Esophagus muscularis mucosa (tissue), 4 donors: ENCODE measurements around the gene TNC. TPM values are rescaled to one million over a fixed set of nuclear protein-coding genes. Genes with fewer than 3 reads are reported as not detected.

Experiments used
- DNase-seq: peaks from one replicate; pipeline ENCODE4 v3.0.0-alpha.2; 2017; ENCODE audit errors: extremely low spot score
- H3K27ac ChIP-seq, 4 donors: fragments of 200-600 bp; sonication (generic); replicated peaks in 1 of 4; 1 replicate in 3 of 4; 2 replicates in 1 of 4; pipeline ENCODE4 v1.5.1; 2016 to 2019; ENCODE audit warnings: mild to moderate bottlenecking in 1 of 4
- H3K27me3 ChIP-seq, 4 donors: fragments of 200-600 bp; sonication (generic); one replicate each; pipeline versions ENCODE4 v1.5.1 to v1.6.0; 2016 to 2019
- H3K36me3 ChIP-seq, 4 donors: fragments of 200-600 bp; sonication (generic); one replicate each; pipeline ENCODE4 v1.5.1; 2016 to 2019
- H3K4me1 ChIP-seq, 4 donors: fragments of 200-600 bp; sonication (generic); one replicate each; pipeline ENCODE4 v1.5.1; 2016 to 2019
- H3K4me3 ChIP-seq, 4 donors: fragments of 200-600 bp; sonication (generic); 1 replicate in 2 of 4; 2 replicates in 2 of 4; pipeline ENCODE4 v1.5.1; 2016 to 2019; ENCODE audit warnings: mild to moderate bottlenecking in 4 of 4, moderate library complexity in 1 of 4
- H3K9me3 ChIP-seq, 4 donors: fragments of 200-600 bp; sonication (generic); 1 replicate in 3 of 4; 2 replicates in 1 of 4; pipeline ENCODE4 v1.5.1; 2016 to 2019
- EP300 ChIP-seq: sonication (generic); formaldehyde crosslinking; IDR thresholded peaks from one replicate; pipeline ENCODE4 v1.6.1; 2017; ENCODE audit warnings: antibody characterized with exemption
- POLR2A ChIP-seq: fragments of 450-650 bp; IDR thresholded peaks from one replicate; pipeline ENCODE4 v1.6.1; 2017; ENCODE audit warnings: antibody characterized with exemption, moderate library complexity, mild to moderate bottlenecking, low read depth
- POLR2AphosphoS5 ChIP-seq, 2 donors: sonication (generic); formaldehyde crosslinking; IDR thresholded peaks; one replicate each; pipeline ENCODE4 v1.6.1; 2017; ENCODE audit warnings: antibody characterized with exemption in 2 of 2
- WGBS: methylation state at CpG from one replicate; pipeline ENCODE4 v1.1.5; 2018; 5-methylcytosine and 5-hydroxymethylcytosine counted together
- intact Hi-C: fragments of 100-400 bp; cut with DNase I; formaldehyde crosslinking; loops from one replicate; pipeline ENCODE4 v1.15.1; 2023
- total RNA-seq, 4 donors: library from RNA; depleted of rRNA; stranded (reverse); fragments of >200 nt; gene quantifications; one replicate each; pipeline versions ENCODE4 v1.1.0 to v1.2.1, GENCODE V29; 2016
- TF ChIP-seq, protein P1 (sequence below), 3 experiments: fragments of 200-600 bp in 2 of 3; fragments of 450-650 bp in 1 of 3; sonication (generic) in 2 of 3; IDR thresholded peaks; one replicate each; pipeline ENCODE4 v1.5.1; 2017 to 2019; ENCODE audit warnings: antibody characterized with exemption in 3 of 3, mild to moderate bottlenecking in 2 of 3, moderate library complexity in 1 of 3

The TNC gene
- total RNA-seq, 4 donors from 2014 or later, result 216 to 576 (median 478) TPM

DNA sequence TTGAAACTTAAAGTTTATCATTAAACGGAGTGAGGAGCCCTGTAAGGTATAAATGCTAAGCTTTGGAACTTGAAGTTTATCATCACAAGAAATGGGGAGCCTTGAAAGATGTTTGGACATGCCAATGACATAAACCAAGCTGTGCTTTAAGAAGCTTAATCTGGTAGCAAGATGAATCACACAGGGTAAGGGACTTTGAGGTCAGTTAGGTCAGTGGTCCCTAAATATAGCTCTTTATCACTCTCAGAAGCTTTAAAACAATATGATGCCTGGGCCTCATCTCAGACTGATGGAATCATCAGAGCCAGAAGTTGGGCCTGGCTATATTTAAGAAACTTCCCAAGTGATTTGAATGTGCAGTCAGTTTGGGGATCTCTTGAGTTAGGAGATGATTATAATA lies 85.7 kb downstream of the TNC start:
- Histone ChIP-seq H3K4me3 (no peak overlapping the region), H3K9me3 (no peaks in the 10 kb centered on the region), H3K27ac (no peak overlapping the region), H3K4me1 (peaks cover 13 to 42% (median 25%) of the 10 kb centered on the region in 4 donors), H3K27me3 (no peaks in the 10 kb centered on the region), H3K36me3 (peaks cover 0 to 55% (median 39%) of the 10 kb centered on the region in 4 donors)
- 75% methylated on average over 1 of the region's 1 CpG for WGBS
- intact Hi-C loops, result loop anchor here (10.0 kb wide), 1 partner anchor 113 kb away; no protein-coding TSS in a partner anchor
- no peak for TF ChIP-seq POLR2AphosphoS5 (IDR thresholded peaks at IDR 0.05)
- TF ChIP-seq EP300, result no peak
- TF ChIP-seq POLR2A, result no peak
- TF ChIP-seq, protein P1, sequence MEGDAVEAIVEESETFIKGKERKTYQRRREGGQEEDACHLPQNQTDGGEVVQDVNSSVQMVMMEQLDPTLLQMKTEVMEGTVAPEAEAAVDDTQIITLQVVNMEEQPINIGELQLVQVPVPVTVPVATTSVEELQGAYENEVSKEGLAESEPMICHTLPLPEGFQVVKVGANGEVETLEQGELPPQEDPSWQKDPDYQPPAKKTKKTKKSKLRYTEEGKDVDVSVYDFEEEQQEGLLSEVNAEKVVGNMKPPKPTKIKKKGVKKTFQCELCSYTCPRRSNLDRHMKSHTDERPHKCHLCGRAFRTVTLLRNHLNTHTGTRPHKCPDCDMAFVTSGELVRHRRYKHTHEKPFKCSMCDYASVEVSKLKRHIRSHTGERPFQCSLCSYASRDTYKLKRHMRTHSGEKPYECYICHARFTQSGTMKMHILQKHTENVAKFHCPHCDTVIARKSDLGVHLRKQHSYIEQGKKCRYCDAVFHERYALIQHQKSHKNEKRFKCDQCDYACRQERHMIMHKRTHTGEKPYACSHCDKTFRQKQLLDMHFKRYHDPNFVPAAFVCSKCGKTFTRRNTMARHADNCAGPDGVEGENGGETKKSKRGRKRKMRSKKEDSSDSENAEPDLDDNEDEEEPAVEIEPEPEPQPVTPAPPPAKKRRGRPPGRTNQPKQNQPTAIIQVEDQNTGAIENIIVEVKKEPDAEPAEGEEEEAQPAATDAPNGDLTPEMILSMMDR (IDR thresholded peaks at IDR 0.05), result no peak
- DNase-seq, result no peak

DNA sequence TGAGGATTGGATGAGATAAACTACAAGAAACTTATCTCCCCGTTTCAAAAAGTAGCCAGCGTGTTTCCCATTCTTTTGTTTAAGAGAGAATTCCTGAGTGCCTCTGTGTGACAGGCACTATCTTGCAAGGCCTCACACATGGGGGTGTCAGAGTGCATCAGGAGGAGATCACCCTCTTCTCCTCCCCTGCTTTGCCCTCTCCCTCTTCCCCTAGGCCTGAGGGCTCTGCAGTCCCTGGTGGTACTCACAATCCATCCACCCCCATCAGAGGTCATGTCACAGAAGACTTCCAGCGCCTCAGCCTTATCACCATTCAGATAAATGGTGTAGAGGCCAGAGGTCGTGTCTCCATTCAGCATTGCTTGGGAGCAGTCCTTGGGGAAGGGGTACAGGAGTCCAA lies 88.0 kb downstream of the TNC start:
- H3K36me3 ChIP-seq, result peaks cover 0 to 65% (median 49%) of the 10 kb centered on the region in 4 donors
- WGBS, result 75% methylated on average over 4 of the region's 4 CpGs
- no peak overlapping the region for H3K4me3 ChIP-seq

DNA sequence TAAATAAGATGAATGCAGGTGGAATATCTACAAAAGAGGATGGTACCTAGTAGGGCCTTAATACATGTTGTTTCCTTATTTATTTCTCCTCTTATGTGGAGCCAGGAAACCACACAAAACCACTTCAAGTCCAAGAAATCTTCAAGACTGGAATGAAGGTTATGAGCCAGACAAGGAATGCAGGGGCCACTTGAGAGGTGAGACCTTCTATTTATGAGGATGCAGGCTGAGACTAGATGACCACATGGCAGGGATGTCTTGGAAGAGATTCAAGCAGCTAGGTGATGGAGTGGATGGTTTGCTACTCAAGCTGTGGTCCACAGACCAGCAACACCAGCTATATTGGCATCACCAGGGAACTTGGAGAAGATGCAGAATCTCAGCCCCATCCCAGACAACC lies 92.2 kb downstream of the TNC start:
- peak overlapping the region in 1 of 4 donors; percentile 4 for H3K27ac ChIP-seq
- H3K36me3 ChIP-seq, result peaks cover 0 to 92% (median 60%) of the 10 kb centered on the region in 4 donors
- no peaks in the 10 kb centered on the region for H3K9me3 ChIP-seq
- peaks cover 0 to 7% (median 2%) of the 10 kb centered on the region in 4 donors for H3K4me1 ChIP-seq
- no peak for DNase-seq
- intact Hi-C loops, result no loop called here
- H3K27me3 ChIP-seq, result no peaks in the 10 kb centered on the region
- H3K4me3 ChIP-seq, result no peak overlapping the region
- TF ChIP-seq, protein P1 (IDR thresholded peaks at IDR 0.05), result no peak
- TF ChIP-seq POLR2AphosphoS5 (IDR thresholded peaks at IDR 0.05) (no peak), POLR2A (no peak), EP300 (no peak)

More for the DNA sequence above, 88.0 kb downstream of the TNC start:
- no peak overlapping the region for H3K27ac ChIP-seq
- no peak for DNase-seq
- TF ChIP-seq POLR2A (no peak), EP300 (no peak), POLR2AphosphoS5 (IDR thresholded peaks at IDR 0.05) (no peak)
- TF ChIP-seq, protein P1 (IDR thresholded peaks at IDR 0.05), result no peak
- peaks cover 1 to 26% (median 7%) of the 10 kb centered on the region in 4 donors for H3K4me1 ChIP-seq
- no peaks in the 10 kb centered on the region for H3K27me3 ChIP-seq
- intact Hi-C loops, result loop anchor here (10.0 kb wide), 1 partner anchor 115 kb away; no protein-coding TSS in a partner anchor
- H3K9me3 ChIP-seq, result no peaks in the 10 kb centered on the region

DNA sequence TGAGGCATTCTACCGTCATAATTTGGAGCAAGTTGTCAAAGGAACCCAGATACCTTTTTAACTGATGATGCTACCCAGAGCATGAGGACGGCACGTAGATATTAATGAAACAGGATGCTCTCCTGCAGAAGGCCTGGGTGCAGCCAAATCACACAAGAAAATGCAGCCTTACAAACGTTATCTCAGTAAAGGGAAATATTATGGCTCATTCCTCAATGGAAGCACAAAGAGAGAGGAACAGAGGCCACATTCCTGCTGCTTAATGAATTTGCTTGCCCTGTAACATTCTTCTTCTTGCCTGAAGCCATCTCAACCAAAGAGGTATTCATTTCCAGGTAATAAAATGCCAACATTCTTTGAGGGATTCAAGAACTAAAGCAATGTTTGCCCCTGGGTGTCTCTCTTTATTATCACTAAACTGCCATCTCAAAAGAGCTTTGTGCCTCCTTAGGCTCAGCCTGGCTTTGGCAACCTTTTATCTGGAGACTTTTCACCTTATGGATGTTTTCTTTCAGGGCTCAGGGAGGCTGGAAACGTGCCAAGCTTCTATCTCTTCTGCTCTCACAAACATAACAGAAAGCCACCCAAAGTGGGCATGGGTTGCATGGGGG lies 92.9 kb downstream of the TNC start:
- TF ChIP-seq POLR2A (no peak), POLR2AphosphoS5 (IDR thresholded peaks at IDR 0.05) (no peak), EP300 (no peak)
- TF ChIP-seq, protein P1 (IDR thresholded peaks at IDR 0.05), result no peak
- Histone ChIP-seq H3K27ac (peak overlapping the region in 2 of 4 donors; percentile 6 to 27), H3K27me3 (no peaks in the 10 kb centered on the region), H3K36me3 (peaks cover 0 to 85% (median 55%) of the 10 kb centered on the region in 4 donors), H3K9me3 (no peaks in the 10 kb centered on the region), H3K4me3 (no peak overlapping the region), H3K4me1 (peaks cover 0 to 11% (median 2%) of the 10 kb centered on the region in 4 donors)
- intact Hi-C loops, result no loop called here
- 72% methylated on average over 5 of the region's 5 CpGs for WGBS
- DNase-seq, result no peak
